H9 (cell line): ENCODE results near the gene ZMIZ1. TPM values are rescaled to one million over a fixed set of nuclear protein-coding genes. Genes with fewer than 3 reads are reported as not detected.

ENCODE experiments used
- DNase-seq: peaks from one replicate; pipeline ENCODE4 v3.0.0-alpha.2; 2017
- H2AFZ ChIP-seq: one replicate; pipeline ENCODE4 v1.6.1; 2013; ENCODE audit warnings: mild to moderate bottlenecking, low read length, control low read depth, moderate library complexity
- H2AK5ac ChIP-seq: 2 replicates; pipeline ENCODE4 v1.6.1; 2013; ENCODE audit warnings: low read length, control low read depth, mixed read lengths; ENCODE audit not compliant: insufficient read length
- H2BK120ac ChIP-seq: one replicate; pipeline ENCODE4 v1.6.1; 2013; ENCODE audit warnings: low read depth, mild to moderate bottlenecking, low read length, control low read depth, inconsistent platforms; ENCODE audit not compliant: poor library complexity, severe bottlenecking
- H2BK12ac ChIP-seq: 2 replicates; pipeline ENCODE4 v1.6.1; 2013; ENCODE audit warnings: low read length, control low read depth, mixed read lengths, low read depth; ENCODE audit not compliant: insufficient read length
- H2BK15ac ChIP-seq: 2 replicates; pipeline ENCODE4 v1.6.1; 2013; ENCODE audit warnings: low read depth, low read length, control low read depth
- H2BK20ac ChIP-seq: one replicate; pipeline ENCODE4 v1.6.1; 2013; ENCODE audit warnings: low read depth, mild to moderate bottlenecking, low read length, control low read depth, inconsistent platforms; ENCODE audit not compliant: poor library complexity, severe bottlenecking
- H2BK5ac ChIP-seq: 2 replicates; pipeline ENCODE4 v1.6.1; 2013; ENCODE audit warnings: low read length, control low read depth, mixed read lengths; ENCODE audit not compliant: insufficient read length
- H3K14ac ChIP-seq: 2 replicates; pipeline ENCODE4 v1.6.1; 2013; ENCODE audit warnings: low read length, control low read depth; ENCODE audit not compliant: insufficient read depth
- H3K18ac ChIP-seq: 2 replicates; pipeline ENCODE4 v1.6.1; 2013; ENCODE audit warnings: low read depth, mild to moderate bottlenecking, mixed read lengths, low read length, control low read depth; ENCODE audit not compliant: insufficient read length
- H3K23ac ChIP-seq: 2 replicates; pipeline ENCODE4 v1.6.1; 2013; ENCODE audit warnings: low read length, control low read depth, mixed read lengths, low read depth; ENCODE audit not compliant: insufficient read length
- H3K23me2 ChIP-seq: 2 replicates; pipeline ENCODE4 v1.6.1; 2013; ENCODE audit warnings: low read depth, mild to moderate bottlenecking, mixed read lengths, low read length, control low read depth; ENCODE audit not compliant: insufficient read length, poor library complexity, severe bottlenecking
- H3K27ac ChIP-seq: 2 replicates; pipeline ENCODE4 v1.5.1; 2013; ENCODE audit warnings: low read length, control low read depth, mixed read lengths, low read depth; ENCODE audit not compliant: insufficient read length
- H3K27me3 ChIP-seq: 2 replicates; pipeline ENCODE4 v1.6.1; 2013; ENCODE audit warnings: low read length, control low read depth, inconsistent platforms; ENCODE audit not compliant: insufficient read depth
- H3K4ac ChIP-seq: 2 replicates; pipeline ENCODE4 v1.6.1; 2013; ENCODE audit warnings: low read depth, mild to moderate bottlenecking, control low read depth, inconsistent platforms, low read length, moderate library complexity
- H3K4me1 ChIP-seq: 2 replicates; pipeline ENCODE4 v1.6.1; 2013; ENCODE audit warnings: low read length, control low read depth, inconsistent platforms; ENCODE audit not compliant: insufficient read depth
- H3K4me2 ChIP-seq: 2 replicates; pipeline ENCODE4 v1.6.1; 2013; ENCODE audit warnings: low read length, control low read depth, mixed read lengths; ENCODE audit not compliant: insufficient read length, insufficient read depth
- H3K56ac ChIP-seq: 2 replicates; pipeline ENCODE4 v1.6.1; 2013; ENCODE audit warnings: low read depth, mild to moderate bottlenecking, mixed read lengths, low read length, control low read depth; ENCODE audit not compliant: insufficient read length
- H3K79me1 ChIP-seq: 2 replicates; pipeline ENCODE4 v1.6.1; 2013; ENCODE audit warnings: low read depth, mild to moderate bottlenecking, moderate library complexity, low read length, control low read depth, inconsistent platforms; ENCODE audit not compliant: insufficient read depth, poor library complexity, severe bottlenecking
- H3K79me2 ChIP-seq: 2 replicates; pipeline ENCODE4 v1.6.1; 2013; ENCODE audit warnings: low read length, control low read depth, inconsistent platforms; ENCODE audit not compliant: insufficient read depth
- H3K9ac ChIP-seq: 2 replicates; pipeline ENCODE4 v1.6.1; 2013; ENCODE audit warnings: low read length, control low read depth, mixed read lengths; ENCODE audit not compliant: insufficient read length; ENCODE audit errors: extremely low read depth
- H3K9me3 ChIP-seq: one replicate; pipeline ENCODE4 v1.6.1; 2013; ENCODE audit warnings: low read depth, low read length, inconsistent platforms; ENCODE audit not compliant: control insufficient read depth
- H3T11ph ChIP-seq: one replicate; pipeline ENCODE4 v1.6.1; 2013; ENCODE audit warnings: mild to moderate bottlenecking, low read length, control low read depth, inconsistent platforms
- H4K20me1 ChIP-seq: one replicate; pipeline ENCODE4 v1.6.1; 2013; ENCODE audit not compliant: control insufficient read depth, insufficient read length, insufficient read depth
- H4K5ac ChIP-seq: 2 replicates; pipeline ENCODE4 v1.6.1; 2013; ENCODE audit warnings: low read depth, mild to moderate bottlenecking, mixed read lengths, low read length, control low read depth; ENCODE audit not compliant: insufficient read length
- H4K8ac ChIP-seq: replicated peaks from 2 replicates; pipeline ENCODE4 v1.6.1; 2013; ENCODE audit warnings: low read length, control low read depth, mixed read lengths, low read depth; ENCODE audit not compliant: insufficient read length
- H4K91ac ChIP-seq: 2 replicates; pipeline ENCODE4 v1.6.1; 2013; ENCODE audit warnings: low read depth, mild to moderate bottlenecking, moderate library complexity, mixed read lengths, low read length, control low read depth; ENCODE audit not compliant: insufficient read length
- H3K27ac Mint-ChIP-seq, 3 experiments: 2 replicates in 2 of 3; 3 replicates in 1 of 3; pipeline ENCODE4 v1.8.0; 2020 to 2021; ENCODE audit warnings: mixed read lengths in 3 of 3, mild to moderate bottlenecking in 1 of 3, moderate library complexity in 1 of 3
- H3K27me3 Mint-ChIP-seq: 2 replicates; pipeline ENCODE4 v1.8.0; 2021; ENCODE audit warnings: low read depth, mild to moderate bottlenecking, moderate library complexity, mixed read lengths
- H3K36me3 Mint-ChIP-seq, 3 experiments: 2 replicates in 2 of 3; 3 replicates in 1 of 3; pipeline ENCODE4 v1.8.0; 2020 to 2021; ENCODE audit warnings: low read depth in 3 of 3, mixed read lengths in 3 of 3; ENCODE audit not compliant: insufficient read depth in 1 of 3
- H3K4me1 Mint-ChIP-seq, 2 experiments: 2 replicates each; pipeline ENCODE4 v1.8.0; 2020; ENCODE audit warnings: mixed read lengths in 2 of 2
- H3K4me3 Mint-ChIP-seq, 2 experiments: 2 replicates in 1 of 2; 3 replicates in 1 of 2; pipeline ENCODE4 v1.8.0; 2020 to 2021; ENCODE audit warnings: mild to moderate bottlenecking in 2 of 2, mixed read lengths in 2 of 2, moderate library complexity in 1 of 2
- H3K9me3 Mint-ChIP-seq, 2 experiments: 2 replicates in 1 of 2; 3 replicates in 1 of 2; pipeline ENCODE4 v1.8.0; 2020; ENCODE audit warnings: mild to moderate bottlenecking in 2 of 2, mixed read lengths in 2 of 2, moderate library complexity in 1 of 2
- WGBS: extraction: QIAGEN DNeasy Blood & Tissue Kit; methylation state at CpG from one replicate; pipeline ENCODE4 v1.1.7; 2013; ENCODE audit warnings: missing lambda C conversion rate, low lambda C conversion rate, mixed read lengths; ENCODE audit not compliant: insufficient read length; ENCODE audit errors: extremely low coverage; 5-methylcytosine and 5-hydroxymethylcytosine counted together
- total RNA-seq: library from RNA; stranded (reverse); gene quantifications from 2 replicates; pipeline ENCODE4 v1.2.1, GENCODE V29; 2021
- TF ChIP-seq, protein P1 (sequence below): fragments of 200-600 bp; sonication (generic); conservative IDR thresholded peaks from 3 replicates; pipeline ENCODE4 v1.8.0; 2021; ENCODE audit warnings: antibody characterized with exemption, mild to moderate bottlenecking

The ZMIZ1 gene
- total RNA-seq, 1 experiment from 2014 or later: 36.9 TPM

DNA sequence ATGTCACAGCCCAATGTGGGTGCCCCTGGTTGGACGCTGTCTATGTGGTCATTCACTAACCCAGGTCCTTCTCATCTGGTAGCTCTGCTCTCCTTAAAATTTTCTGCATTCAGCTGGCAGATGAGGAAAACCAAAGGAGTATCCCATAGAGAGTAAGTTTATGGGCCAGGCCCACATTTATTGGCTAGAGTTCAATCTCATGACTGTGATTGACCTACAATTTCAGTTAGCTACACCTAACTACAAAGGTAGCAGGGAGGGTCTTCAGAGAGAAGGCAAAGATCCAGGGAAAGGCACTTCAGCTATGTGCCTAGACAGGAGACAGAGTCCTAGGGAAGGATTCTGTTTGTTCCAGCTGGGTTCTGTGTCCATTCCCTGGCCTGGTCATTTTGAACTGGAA, 254.8 kb downstream of the ZMIZ1 start:
- H3K79me2 ChIP-seq: no peaks in the 10 kb centered on the region
- H3K27me3 Mint-ChIP-seq: peaks cover 21% of the 10 kb centered on the region
- no peak overlapping the region for H2AFZ ChIP-seq
- no peak overlapping the region for H3T11ph ChIP-seq
- H3K4me1 Mint-ChIP-seq: peaks cover 4% of the 10 kb centered on the region in 2 experiments
- H4K5ac ChIP-seq: no peak overlapping the region
- no peak overlapping the region for H3K4me2 ChIP-seq
- no peaks in the 10 kb centered on the region for H3K9me3 ChIP-seq
- H2BK120ac ChIP-seq: no peak overlapping the region
- H3K56ac ChIP-seq: no peak overlapping the region
- no peak overlapping the region for H4K91ac ChIP-seq
- no peak overlapping the region for H2BK15ac ChIP-seq
- H3K23ac ChIP-seq: no peak overlapping the region
- H3K4me3 Mint-ChIP-seq: no peak overlapping the region
- TF ChIP-seq, protein P1, sequence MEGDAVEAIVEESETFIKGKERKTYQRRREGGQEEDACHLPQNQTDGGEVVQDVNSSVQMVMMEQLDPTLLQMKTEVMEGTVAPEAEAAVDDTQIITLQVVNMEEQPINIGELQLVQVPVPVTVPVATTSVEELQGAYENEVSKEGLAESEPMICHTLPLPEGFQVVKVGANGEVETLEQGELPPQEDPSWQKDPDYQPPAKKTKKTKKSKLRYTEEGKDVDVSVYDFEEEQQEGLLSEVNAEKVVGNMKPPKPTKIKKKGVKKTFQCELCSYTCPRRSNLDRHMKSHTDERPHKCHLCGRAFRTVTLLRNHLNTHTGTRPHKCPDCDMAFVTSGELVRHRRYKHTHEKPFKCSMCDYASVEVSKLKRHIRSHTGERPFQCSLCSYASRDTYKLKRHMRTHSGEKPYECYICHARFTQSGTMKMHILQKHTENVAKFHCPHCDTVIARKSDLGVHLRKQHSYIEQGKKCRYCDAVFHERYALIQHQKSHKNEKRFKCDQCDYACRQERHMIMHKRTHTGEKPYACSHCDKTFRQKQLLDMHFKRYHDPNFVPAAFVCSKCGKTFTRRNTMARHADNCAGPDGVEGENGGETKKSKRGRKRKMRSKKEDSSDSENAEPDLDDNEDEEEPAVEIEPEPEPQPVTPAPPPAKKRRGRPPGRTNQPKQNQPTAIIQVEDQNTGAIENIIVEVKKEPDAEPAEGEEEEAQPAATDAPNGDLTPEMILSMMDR: no peak
- H2BK20ac ChIP-seq: no peak overlapping the region
- H3K9ac ChIP-seq: no peak overlapping the region
- no peak overlapping the region for H2BK5ac ChIP-seq
- no peak overlapping the region for H3K4ac ChIP-seq
- H3K27me3 ChIP-seq: no peaks in the 10 kb centered on the region
- no peak overlapping the region for H2BK12ac ChIP-seq
- H3K79me1 ChIP-seq: no peaks in the 10 kb centered on the region
- H3K36me3 Mint-ChIP-seq: peaks cover 0 to 5% (median 0%) of the 10 kb centered on the region in 3 experiments; a peak in 1 of 7 replicates
- H3K4me1 ChIP-seq: no peaks in the 10 kb centered on the region
- no peak overlapping the region for H3K18ac ChIP-seq
- WGBS: no CpG with 5 or more reads among the region's 1 CpG
- H4K8ac ChIP-seq: no peak overlapping the region
- H3K23me2 ChIP-seq: no peaks in the 10 kb centered on the region
- H4K20me1 ChIP-seq: no peaks in the 10 kb centered on the region
- H2AK5ac ChIP-seq: no peak overlapping the region
- DNase-seq: no peak
- peaks cover 4 to 9% of the 10 kb centered on the region in 2 experiments; a peak in 4 of 5 replicates for H3K9me3 Mint-ChIP-seq
- H3K14ac ChIP-seq: no peak overlapping the region
- no peak overlapping the region for H3K27ac Mint-ChIP-seq
- H3K27ac ChIP-seq: no peak overlapping the region
